HepG2 (cell line): ENCODE data around the gene HARBI1. TPM values are rescaled to one million over a fixed set of nuclear protein-coding genes. Genes with fewer than 3 reads are reported as not detected.

Source experiments
- AGO2 ChIP-seq: fragments of 200-400 bp; formaldehyde crosslinking; optimal IDR thresholded peaks from 2 replicates; pipeline ENCODE3; 2017; ENCODE audit warnings: mild to moderate bottlenecking, low read depth, low read length, moderate library complexity
- DRAP1 ChIP-seq: IDR thresholded peaks from 2 replicates; pipeline ENCODE4 v1.6.1; 2016; ENCODE audit warnings: missing genetic modification reagents, missing compliant biosample characterization
- FOXK1 ChIP-seq: sonication (generic); formaldehyde crosslinking; IDR thresholded peaks from 2 replicates; pipeline ENCODE4 v1.4.0; 2020; ENCODE audit warnings: low read depth, missing genetic modification reagents, borderline replicate concordance
- KMT2B ChIP-seq: IDR thresholded peaks from 2 replicates; pipeline ENCODE4 v1.6.1; 2016; ENCODE audit warnings: missing genetic modification reagents, missing compliant biosample characterization
- MLXIP ChIP-seq: sonication (generic); formaldehyde crosslinking; IDR thresholded peaks from 2 replicates; pipeline ENCODE4 v1.9.0; 2021; ENCODE audit warnings: missing genetic modification reagents, borderline replicate concordance
- RORA ChIP-seq: sonication (generic); formaldehyde crosslinking; IDR thresholded peaks from 2 replicates; pipeline ENCODE4 v1.5.0; 2020; ENCODE audit warnings: mild to moderate bottlenecking, missing genetic modification reagents, moderate library complexity
- TMF1 ChIP-seq: sonication (generic); formaldehyde crosslinking; IDR thresholded peaks from 2 replicates; pipeline ENCODE4 v1.8.1; 2022; ENCODE audit warnings: low read depth, missing genetic modification reagents
- ZHX2 ChIP-seq, 2 experiments: sonication (generic) in 1 of 2; formaldehyde crosslinking in 1 of 2; IDR thresholded peaks; 2 replicates each; pipeline versions ENCODE4 v1.6.1 to v1.9.0; 2014 to 2022; ENCODE audit warnings: antibody characterized with exemption in 1 of 2, borderline replicate concordance in 1 of 2, inconsistent platforms in 1 of 2, low read depth in 1 of 2, missing genetic modification reagents in 1 of 2
- ZKSCAN1 ChIP-seq: fragments of 150-350 bp; IDR thresholded peaks from 2 replicates; pipeline ENCODE4 v1.6.1; 2014; ENCODE audit warnings: low read length
- ZNF101 ChIP-seq: sonication (generic); formaldehyde crosslinking; IDR thresholded peaks from 2 replicates; pipeline ENCODE4 v1.4.0; 2020; ENCODE audit warnings: mild to moderate bottlenecking, low read depth, missing genetic modification reagents, borderline replicate concordance
- ZNF143 ChIP-seq: sonication (generic); formaldehyde crosslinking; IDR thresholded peaks from 2 replicates; pipeline ENCODE4 v1.4.0; 2020; ENCODE audit warnings: missing genetic modification reagents
- ZNF331 ChIP-seq: sonication (generic); formaldehyde crosslinking; IDR thresholded peaks from 2 replicates; pipeline ENCODE4 v1.4.0; 2020; ENCODE audit warnings: missing genetic modification reagents
- ZNF891 ChIP-seq: sonication (generic); formaldehyde crosslinking; IDR thresholded peaks from 2 replicates; pipeline ENCODE4 v1.5.0; 2020; ENCODE audit warnings: mild to moderate bottlenecking, missing genetic modification reagents
- polyA plus RNA-seq, 8 experiments: library from polyadenylated mRNA; depleted of rRNA in 3 of 8; stranded (reverse) in 7 of 8; unstranded in 1 of 8; fragments of >200 nt; fragmentation: Illumina TruSeq in 4 of 8; extraction: Trizol in 4 of 8; gene quantifications; 2 replicates each; pipeline versions ENCODE4 v1.2.1 to v1.2.3, GENCODE V29; 2011 to 2016; ENCODE audit warnings: low read depth in 4 of 8, missing spikeins in 1 of 8, mixed read lengths in 1 of 8; ENCODE audit not compliant: insufficient read depth in 1 of 8
- total RNA-seq, 5 experiments: library from RNA; depleted of rRNA; stranded (reverse); fragments of >200 nt; fragmentation: Illumina TruSeq; extraction: Trizol; gene quantifications; 2 replicates each; pipeline ENCODE4 v1.2.3, GENCODE V29; 2016; ENCODE audit warnings: low read depth in 1 of 5

HARBI1 gene
- total and polyA plus RNA-seq, 2 of the 13 experiments (the other 11 are each of a cell fraction or from before 2014, with no cell fraction given) = 2.5 to 4.8 TPM

- TF ChIP-seq ZNF101 (CRISPR knock-in tag) = no peak; the same call in 1 of the 2 replicates
- no peak for TF ChIP-seq ZNF143 (CRISPR knock-in tag)
- TF ChIP-seq ZKSCAN1 = no peak
- no peak for TF ChIP-seq TMF1
- peak; percentile 64; the same call in 1 of the 2 replicates for TF ChIP-seq KMT2B (CRISPR knock-in tag)
- TF ChIP-seq FOXK1 (CRISPR knock-in tag) = peak; percentile 86; the same call in 1 of the 2 replicates
- TF ChIP-seq DRAP1 (CRISPR knock-in tag) = no peak
- TF ChIP-seq MLXIP = no peak
- TF ChIP-seq AGO2 = no peak
- peak; percentile 54 for TF ChIP-seq ZNF331 (CRISPR knock-in tag)
- peak; percentile 79 for TF ChIP-seq RORA (CRISPR knock-in tag)
- no peak for TF ChIP-seq ZNF891
- TF ChIP-seq ZHX2 (IDR thresholded peaks at IDR 0.05; ENCODE audit: low read depth) = no peak
- no peak for TF ChIP-seq ZHX2 (CRISPR knock-in tag; IDR thresholded peaks at IDR 0.05; ENCODE audit: borderline replicate concordance)
Observed at GRCh38 chr11:46554213-46555147, 62.5 kb downstream of the HARBI1 start (continued).
